AG09309 (cell line): ENCODE results near the gene PLCL2.

Source experiments
- DNase-seq: peaks from one replicate; pipeline ENCODE4 v3.0.0-alpha.2; 2010; ENCODE audit warnings: low read depth
- H3K4me3 ChIP-seq: 2 replicates; pipeline ENCODE4 v1.5.1; 2011; ENCODE audit warnings: mild to moderate bottlenecking, low read depth, low read length, moderate library complexity; ENCODE audit not compliant: control insufficient read depth
- TF ChIP-seq, protein P1 (sequence below): IDR thresholded peaks from 2 replicates; pipeline ENCODE4 v1.5.1; 2011; ENCODE audit warnings: mild to moderate bottlenecking, low read depth, low read length, inconsistent platforms; ENCODE audit not compliant: insufficient read depth, control insufficient read depth; ENCODE audit errors: missing control alignments

PLCL2 gene

DNA sequence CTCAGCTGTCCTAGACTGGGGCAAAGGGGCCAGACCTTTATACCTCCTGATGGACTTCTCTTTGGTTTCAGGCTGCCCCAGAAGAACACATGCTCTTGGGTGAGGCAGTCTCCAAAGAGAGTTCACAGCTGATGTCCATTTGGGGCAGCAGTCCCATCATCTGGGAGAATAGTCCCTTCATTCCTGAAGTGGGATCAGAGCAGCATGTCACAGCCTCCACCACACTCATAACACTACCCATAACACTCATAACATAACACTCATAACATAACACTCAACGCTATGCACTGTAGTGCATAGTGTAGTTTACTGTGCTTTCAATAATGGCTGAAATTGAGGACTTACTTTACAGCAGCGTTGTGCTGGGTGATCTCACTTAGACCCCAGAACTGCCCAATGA lies 36.7 kb upstream of the PLCL2 start:
- H3K4me3 ChIP-seq: no peak overlapping the region
- TF ChIP-seq, protein P1, sequence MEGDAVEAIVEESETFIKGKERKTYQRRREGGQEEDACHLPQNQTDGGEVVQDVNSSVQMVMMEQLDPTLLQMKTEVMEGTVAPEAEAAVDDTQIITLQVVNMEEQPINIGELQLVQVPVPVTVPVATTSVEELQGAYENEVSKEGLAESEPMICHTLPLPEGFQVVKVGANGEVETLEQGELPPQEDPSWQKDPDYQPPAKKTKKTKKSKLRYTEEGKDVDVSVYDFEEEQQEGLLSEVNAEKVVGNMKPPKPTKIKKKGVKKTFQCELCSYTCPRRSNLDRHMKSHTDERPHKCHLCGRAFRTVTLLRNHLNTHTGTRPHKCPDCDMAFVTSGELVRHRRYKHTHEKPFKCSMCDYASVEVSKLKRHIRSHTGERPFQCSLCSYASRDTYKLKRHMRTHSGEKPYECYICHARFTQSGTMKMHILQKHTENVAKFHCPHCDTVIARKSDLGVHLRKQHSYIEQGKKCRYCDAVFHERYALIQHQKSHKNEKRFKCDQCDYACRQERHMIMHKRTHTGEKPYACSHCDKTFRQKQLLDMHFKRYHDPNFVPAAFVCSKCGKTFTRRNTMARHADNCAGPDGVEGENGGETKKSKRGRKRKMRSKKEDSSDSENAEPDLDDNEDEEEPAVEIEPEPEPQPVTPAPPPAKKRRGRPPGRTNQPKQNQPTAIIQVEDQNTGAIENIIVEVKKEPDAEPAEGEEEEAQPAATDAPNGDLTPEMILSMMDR: no peak
- no peak for DNase-seq

GRCh38 chr3:16849229-16849628 lies 35.5 kb upstream of the PLCL2 start:
- no peak for DNase-seq
- TF ChIP-seq, protein P1: no peak
- H3K4me3 ChIP-seq: no peak overlapping the region

DNA sequence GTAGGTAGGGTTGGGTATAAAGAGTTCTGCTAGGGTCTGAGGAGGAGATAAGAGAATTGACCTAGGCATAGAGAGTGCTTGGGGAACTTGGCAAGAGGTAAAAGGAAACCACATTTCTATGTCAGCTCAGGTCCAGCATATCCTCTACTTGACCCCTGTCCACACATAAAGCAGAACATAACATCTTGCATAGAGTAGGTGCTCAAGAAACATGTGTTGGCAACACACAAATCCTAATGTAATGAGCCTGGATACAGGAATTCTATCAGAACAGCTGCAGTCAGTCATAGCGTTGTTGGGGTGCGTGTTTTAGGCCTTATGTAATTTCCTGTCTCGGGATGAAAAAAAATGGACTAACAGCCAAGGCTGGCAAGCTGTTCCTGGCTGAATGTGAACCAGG lies 35.0 kb upstream of the PLCL2 start:
- no peak for DNase-seq
- H3K4me3 ChIP-seq: no peak overlapping the region
- TF ChIP-seq, protein P1: no peak

GRCh38 chr3:16855497-16855896 lies 29.3 kb upstream of the PLCL2 start:
- no peak for DNase-seq
- TF ChIP-seq, protein P1: no peak
- no peak overlapping the region for H3K4me3 ChIP-seq

- TF ChIP-seq, protein P1: no peak
- no peak for DNase-seq
- H3K4me3 ChIP-seq: no peak overlapping the region
Observed at GRCh38 chr3:16860234-16860633, 24.5 kb upstream of the PLCL2 start.

GRCh38 chr3:16861432-16861831 lies 23.3 kb upstream of the PLCL2 start:
- TF ChIP-seq, protein P1: no peak
- no peak overlapping the region for H3K4me3 ChIP-seq

More at GRCh38 chr3:16861432-16861831, 23.3 kb upstream of the PLCL2 start:
- no peak for DNase-seq
